Smooth muscle cell (in vitro differentiated cells): Measurements from ENCODE around the gene APOBEC3B. TPM values are rescaled to one million over a fixed set of nuclear protein-coding genes. Genes with fewer than 3 reads are reported as not detected.

Experiments used
- DNase-seq: peaks from one replicate; lab custom pipeline; 2025; ENCODE audit not compliant: unreplicated experiment; lab: John Stamatoyannopoulos, UW
- H2AFZ ChIP-seq: fragments of 200-600 bp; sonication (generic); 2 replicates; pipeline ENCODE4 v1.6.0; 2016; ENCODE audit warnings: antibody characterized with exemption, low read depth, mild to moderate bottlenecking
- H3F3A ChIP-seq: fragments of 200-600 bp; sonication (generic); 2 replicates; pipeline ENCODE4 v1.6.0; 2017; ENCODE audit warnings: antibody characterized with exemption, low read depth
- H3K27ac ChIP-seq: fragments of 200-600 bp; sonication (generic); 2 replicates; pipeline ENCODE4 v1.5.1; 2016; ENCODE audit warnings: low read depth, mild to moderate bottlenecking
- H3K27me3 ChIP-seq: fragments of 200-600 bp; sonication (generic); 2 replicates; pipeline ENCODE4 v1.6.1; 2016; ENCODE audit warnings: low read depth, mild to moderate bottlenecking
- H3K36me3 ChIP-seq: fragments of 200-600 bp; sonication (generic); 2 replicates; pipeline ENCODE4 v1.5.1; 2016; ENCODE audit warnings: low read depth
- H3K4me1 ChIP-seq: fragments of 200-600 bp; sonication (generic); 2 replicates; pipeline ENCODE4 v1.5.1; 2016; ENCODE audit warnings: low read depth
- H3K4me2 ChIP-seq: fragments of 200-600 bp; sonication (generic); 2 replicates; pipeline ENCODE4 v1.6.0; 2016; ENCODE audit warnings: mild to moderate bottlenecking
- H3K4me3 ChIP-seq: fragments of 200-600 bp; sonication (generic); 2 replicates; pipeline ENCODE4 v1.5.1; 2016; ENCODE audit warnings: mild to moderate bottlenecking
- H3K79me2 ChIP-seq: fragments of 200-600 bp; sonication (generic); 2 replicates; pipeline ENCODE4 v1.6.0; 2016; ENCODE audit warnings: low read depth, mild to moderate bottlenecking
- H3K9ac ChIP-seq: fragments of 200-600 bp; sonication (generic); 2 replicates; pipeline ENCODE4 v1.6.0; 2016; ENCODE audit warnings: low read depth
- H3K9me3 ChIP-seq: fragments of 200-600 bp; sonication (generic); replicated peaks from 2 replicates; pipeline ENCODE4 v1.5.1; 2016; ENCODE audit warnings: low read depth
- H4K20me1 ChIP-seq: fragments of 200-600 bp; sonication (generic); 2 replicates; pipeline ENCODE4 v1.6.0; 2016; ENCODE audit warnings: low read depth
- WGBS: methylation state at CpG from one replicate; pipeline ENCODE4 v1.1.7; 2016; ENCODE audit warnings: low lambda C conversion rate; 5-methylcytosine and 5-hydroxymethylcytosine counted together
- polyA plus RNA-seq: library from polyadenylated mRNA; unstranded; fragments of >200 nt; fragmentation: Nextera tagmentation; extraction: Ambion mirVana; gene quantifications from 2 replicates; pipeline ENCODE4 v1.2.1, GENCODE V29; 2016
- total RNA-seq: library from RNA; depleted of rRNA; stranded (reverse); fragments of >200 nt; gene quantifications from 2 replicates; pipeline ENCODE4 v1.2.3, GENCODE V29; 2014
- TF ChIP-seq, protein P1 (sequence below): fragments of 200-600 bp; sonication (generic); IDR thresholded peaks from 2 replicates; pipeline ENCODE4 v1.5.1; 2017; ENCODE audit warnings: borderline replicate concordance, mild to moderate bottlenecking, antibody characterized with exemption; ENCODE audit not compliant: insufficient read depth, poor library complexity, severe bottlenecking

The APOBEC3B gene
- total and polyA plus RNA-seq, 2 experiments from 2014 or later: 0.58 to 5.6 TPM

- no peaks in the 10 kb centered on the region for H3K79me2 ChIP-seq
- no peak overlapping the region for H2AFZ ChIP-seq
- TF ChIP-seq, protein P1, sequence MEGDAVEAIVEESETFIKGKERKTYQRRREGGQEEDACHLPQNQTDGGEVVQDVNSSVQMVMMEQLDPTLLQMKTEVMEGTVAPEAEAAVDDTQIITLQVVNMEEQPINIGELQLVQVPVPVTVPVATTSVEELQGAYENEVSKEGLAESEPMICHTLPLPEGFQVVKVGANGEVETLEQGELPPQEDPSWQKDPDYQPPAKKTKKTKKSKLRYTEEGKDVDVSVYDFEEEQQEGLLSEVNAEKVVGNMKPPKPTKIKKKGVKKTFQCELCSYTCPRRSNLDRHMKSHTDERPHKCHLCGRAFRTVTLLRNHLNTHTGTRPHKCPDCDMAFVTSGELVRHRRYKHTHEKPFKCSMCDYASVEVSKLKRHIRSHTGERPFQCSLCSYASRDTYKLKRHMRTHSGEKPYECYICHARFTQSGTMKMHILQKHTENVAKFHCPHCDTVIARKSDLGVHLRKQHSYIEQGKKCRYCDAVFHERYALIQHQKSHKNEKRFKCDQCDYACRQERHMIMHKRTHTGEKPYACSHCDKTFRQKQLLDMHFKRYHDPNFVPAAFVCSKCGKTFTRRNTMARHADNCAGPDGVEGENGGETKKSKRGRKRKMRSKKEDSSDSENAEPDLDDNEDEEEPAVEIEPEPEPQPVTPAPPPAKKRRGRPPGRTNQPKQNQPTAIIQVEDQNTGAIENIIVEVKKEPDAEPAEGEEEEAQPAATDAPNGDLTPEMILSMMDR: no peak
- no peak for DNase-seq
- H3K27ac ChIP-seq: no peak overlapping the region
- no peaks in the 10 kb centered on the region for H4K20me1 ChIP-seq
- no peaks in the 10 kb centered on the region for H3F3A ChIP-seq
- no peaks in the 10 kb centered on the region for H3K36me3 ChIP-seq
- H3K4me3 ChIP-seq: no peak overlapping the region
- no peak overlapping the region for H3K4me2 ChIP-seq
- peaks cover 1% of the 10 kb centered on the region for H3K4me1 ChIP-seq
- no peaks in the 10 kb centered on the region for H3K9me3 ChIP-seq
- WGBS: 91% methylated on average over 12 of the region's 12 CpGs
- H3K27me3 ChIP-seq: peaks cover 3% of the 10 kb centered on the region
- no peak overlapping the region for H3K9ac ChIP-seq
Observed at GRCh38 chr22:38952281-38952993, 29.7 kb upstream of the APOBEC3B start.

GRCh38 chr22:38953091-38953490, 29.1 kb upstream of the APOBEC3B start:
- peaks cover 8% of the 10 kb centered on the region for H3K27me3 ChIP-seq
- WGBS: 92% methylated on average over 7 of the region's 8 CpGs

GRCh38 chr22:38953577-38954413, 28.4 kb upstream of the APOBEC3B start:
- Histone ChIP-seq H3K79me2 (no peaks in the 10 kb centered on the region), H3K9ac (no peak overlapping the region), H3F3A (no peaks in the 10 kb centered on the region), H3K4me1 (no peaks in the 10 kb centered on the region), H3K36me3 (no peaks in the 10 kb centered on the region), H4K20me1 (no peaks in the 10 kb centered on the region), H3K4me2 (no peak overlapping the region), H3K4me3 (no peak overlapping the region), H3K9me3 (no peaks in the 10 kb centered on the region), H3K27ac (peak overlapping the region; percentile 44), H2AFZ (no peak overlapping the region), H3K27me3 (peaks cover 14% of the 10 kb centered on the region)
- DNase-seq: no peak
- TF ChIP-seq, protein P1: no peak
- 84% methylated on average over 15 of the region's 15 CpGs for WGBS

More at GRCh38 chr22:38953091-38953490, 29.1 kb upstream of the APOBEC3B start:
- H3K36me3 ChIP-seq: no peaks in the 10 kb centered on the region
- H3K79me2 ChIP-seq: no peaks in the 10 kb centered on the region
- no peak overlapping the region for H3K9ac ChIP-seq
- H3K4me3 ChIP-seq: no peak overlapping the region
- no peak overlapping the region for H2AFZ ChIP-seq
- H3K9me3 ChIP-seq: no peaks in the 10 kb centered on the region
- no peak overlapping the region for H3K27ac ChIP-seq
- no peaks in the 10 kb centered on the region for H3K4me1 ChIP-seq
- no peaks in the 10 kb centered on the region for H4K20me1 ChIP-seq
- no peak overlapping the region for H3K4me2 ChIP-seq
- TF ChIP-seq, protein P1: no peak
- DNase-seq: no peak
- no peaks in the 10 kb centered on the region for H3F3A ChIP-seq
